Esophagus squamous epithelium (tissue), 4 donors: ENCODE results near the gene EZH2.

Experiments
- CTCF ChIP-seq, 6 experiments: fragments of 450-650 bp in 4 of 6; fragments of 200-600 bp in 2 of 6; sonication (generic) in 2 of 6; IDR thresholded peaks; one replicate each; pipeline ENCODE4 v1.5.1; 2016 to 2019; ENCODE audit warnings: antibody characterized with exemption in 6 of 6, mild to moderate bottlenecking in 4 of 6, moderate library complexity in 4 of 6
- POLR2A ChIP-seq, 4 donors: fragments of 450-650 bp; IDR thresholded peaks; one replicate each; pipeline ENCODE4 v1.6.1; 2017; ENCODE audit warnings: antibody characterized with exemption in 4 of 4, mild to moderate bottlenecking in 4 of 4, moderate library complexity in 3 of 4

GRCh38 chr7:148921189-148921588 is 37.1 kb upstream of the EZH2 start:
- TF ChIP-seq CTCF (IDR thresholded peaks at IDR 0.05) (no peak), POLR2A (IDR thresholded peaks at IDR 0.05) (no peak)
